NT2/D1 (cell line): ENCODE results near the gene UBA52.

Experiments
- SUZ12 ChIP-seq: IDR thresholded peaks from 2 replicates; pipeline ENCODE4 v1.6.1; 2011; ENCODE audit not compliant: insufficient read length, insufficient read depth; ENCODE audit errors: extremely low read depth
- YY1 ChIP-seq: IDR thresholded peaks from 2 replicates; pipeline ENCODE4 v1.6.1; 2011; ENCODE audit not compliant: insufficient read length, insufficient read depth
- ZNF274 ChIP-seq: IDR thresholded peaks from 2 replicates; pipeline ENCODE4 v1.6.1; 2011; ENCODE audit warnings: mild to moderate bottlenecking, low read depth, low read length

DNA sequence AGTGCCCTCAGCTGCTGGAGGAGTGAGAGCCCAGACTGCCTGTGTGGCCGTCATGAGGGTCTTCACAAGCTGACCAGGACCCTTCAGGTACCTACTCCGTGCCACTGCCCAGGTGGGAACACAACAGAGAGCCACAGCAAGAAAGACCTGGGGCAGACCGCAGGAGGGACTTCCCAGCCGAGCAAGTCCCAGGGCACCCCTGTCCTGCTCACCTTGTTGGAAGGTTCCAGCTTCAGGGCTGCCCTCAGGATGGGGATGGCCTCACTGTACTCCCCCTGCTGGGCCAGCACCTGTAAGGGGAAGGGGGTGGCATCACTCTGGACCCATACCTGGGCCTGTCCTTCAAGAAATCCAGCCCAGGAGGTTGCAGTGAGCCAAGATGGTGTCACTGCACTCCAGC lies 38.6 kb upstream of the UBA52 start:
- no peak for TF ChIP-seq YY1
- TF ChIP-seq SUZ12: no peak
- no peak for TF ChIP-seq ZNF274
